ENCODE data around the gene PDE6A. TPM values are rescaled to one million over a fixed set of nuclear protein-coding genes. Genes with fewer than 3 reads are reported as not detected.

PDE6A gene
- polyA plus RNA-seq, 2 of the 4 experiments (the other 2 are of a cell fraction): 0.28 to 0.35 TPM

GRCh38 chr5:149916334-149917072 lies 28.1 kb downstream of the PDE6A start:
- WGBS (ENCODE audit: missing lambda C conversion rate): 90% methylated on average over 7 of the region's 7 CpGs
- FAIRE-seq: no peak
- POLR2A ChIA-PET: interaction anchor here (1.2 kb wide), 1 partner anchor 44 kb away, joined by 4 read pairs; the partner anchor contains the start of gene SLC26A2

More at GRCh38 chr5:149916334-149917072, 28.1 kb downstream of the PDE6A start:
- no peaks in the 10 kb centered on the region for H3K9me3 ChIP-seq
- H3K4me1 ChIP-seq: no peaks in the 10 kb centered on the region
- H3K4me2 ChIP-seq: no peak overlapping the region
- H3K27ac ChIP-seq: no peak overlapping the region
- TF ChIP-seq, protein P1, sequence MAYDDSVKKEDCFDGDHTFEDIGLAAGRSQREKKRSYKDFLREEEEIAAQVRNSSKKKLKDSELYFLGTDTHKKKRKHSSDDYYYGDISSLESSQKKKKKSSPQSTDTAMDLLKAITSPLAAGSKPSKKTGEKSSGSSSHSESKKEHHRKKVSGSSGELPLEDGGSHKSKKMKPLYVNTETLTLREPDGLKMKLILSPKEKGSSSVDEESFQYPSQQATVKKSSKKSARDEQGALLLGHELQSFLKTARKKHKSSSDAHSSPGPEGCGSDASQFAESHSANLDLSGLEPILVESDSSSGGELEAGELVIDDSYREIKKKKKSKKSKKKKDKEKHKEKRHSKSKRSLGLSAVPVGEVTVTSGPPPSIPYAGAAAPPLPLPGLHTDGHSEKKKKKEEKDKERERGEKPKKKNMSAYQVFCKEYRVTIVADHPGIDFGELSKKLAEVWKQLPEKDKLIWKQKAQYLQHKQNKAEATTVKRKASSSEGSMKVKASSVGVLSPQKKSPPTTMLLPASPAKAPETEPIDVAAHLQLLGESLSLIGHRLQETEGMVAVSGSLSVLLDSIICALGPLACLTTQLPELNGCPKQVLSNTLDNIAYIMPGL (CRISPR knock-in tag; IDR thresholded peaks at IDR 0.05; ENCODE audit: borderline replicate concordance): no peak
- TF ChIP-seq SMC3 (IDR thresholded peaks at IDR 0.05): no peak
- TF ChIP-seq ELK1 (IDR thresholded peaks at IDR 0.05; ENCODE audit: low read depth, low read length): no peak
- TF ChIP-seq RAD21 (conservative IDR thresholded peaks at IDR 0.05 in 1 of 2, IDR thresholded peaks at IDR 0.05 in 1 of 2): no peak
- TF ChIP-seq TP53 (CRISPR knock-in tag; IDR thresholded peaks at IDR 0.05): no peak
- no peak for TF ChIP-seq POLR2A (IDR thresholded peaks at IDR 0.05; ENCODE audit: low read length)
- TF ChIP-seq FOSL2 (IDR thresholded peaks at IDR 0.05): no peak
- TF ChIP-seq FOSL2 (CRISPR knock-in tag; IDR thresholded peaks at IDR 0.05): no peak
- TF ChIP-seq RNF2 (IDR thresholded peaks at IDR 0.05; ENCODE audit: borderline replicate concordance, low read depth): no peak
- TF ChIP-seq ATOH8 (CRISPR knock-in tag; IDR thresholded peaks at IDR 0.05; ENCODE audit: low read depth): no peak
- TF ChIP-seq, protein P2, sequence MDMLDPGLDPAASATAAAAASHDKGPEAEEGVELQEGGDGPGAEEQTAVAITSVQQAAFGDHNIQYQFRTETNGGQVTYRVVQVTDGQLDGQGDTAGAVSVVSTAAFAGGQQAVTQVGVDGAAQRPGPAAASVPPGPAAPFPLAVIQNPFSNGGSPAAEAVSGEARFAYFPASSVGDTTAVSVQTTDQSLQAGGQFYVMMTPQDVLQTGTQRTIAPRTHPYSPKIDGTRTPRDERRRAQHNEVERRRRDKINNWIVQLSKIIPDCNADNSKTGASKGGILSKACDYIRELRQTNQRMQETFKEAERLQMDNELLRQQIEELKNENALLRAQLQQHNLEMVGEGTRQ (IDR thresholded peaks at IDR 0.05): no peak
- no peak for TF ChIP-seq FOSB (CRISPR knock-in tag; IDR thresholded peaks at IDR 0.05)
- no peak for TF ChIP-seq HDAC2 (IDR thresholded peaks at IDR 0.05)
- TF ChIP-seq, protein P3, sequence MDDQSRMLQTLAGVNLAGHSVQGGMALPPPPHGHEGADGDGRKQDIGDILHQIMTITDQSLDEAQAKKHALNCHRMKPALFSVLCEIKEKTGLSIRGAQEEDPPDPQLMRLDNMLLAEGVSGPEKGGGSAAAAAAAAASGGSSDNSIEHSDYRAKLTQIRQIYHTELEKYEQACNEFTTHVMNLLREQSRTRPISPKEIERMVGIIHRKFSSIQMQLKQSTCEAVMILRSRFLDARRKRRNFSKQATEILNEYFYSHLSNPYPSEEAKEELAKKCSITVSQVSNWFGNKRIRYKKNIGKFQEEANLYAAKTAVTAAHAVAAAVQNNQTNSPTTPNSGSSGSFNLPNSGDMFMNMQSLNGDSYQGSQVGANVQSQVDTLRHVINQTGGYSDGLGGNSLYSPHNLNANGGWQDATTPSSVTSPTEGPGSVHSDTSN (IDR thresholded peaks at IDR 0.05): no peak
- no peak for TF ChIP-seq E2F6 (IDR thresholded peaks at IDR 0.05; ENCODE audit: borderline replicate concordance, low read depth)
- no peak for TF ChIP-seq EHMT2 (IDR thresholded peaks at IDR 0.05; ENCODE audit: low read depth)
- TF ChIP-seq KDM5A (IDR thresholded peaks at IDR 0.05): no peak
- TF ChIP-seq CHD2 (IDR thresholded peaks at IDR 0.05; ENCODE audit: low read length, partially characterized antibody): no peak
- no peak for TF ChIP-seq RARB (CRISPR knock-in tag; IDR thresholded peaks at IDR 0.05)
- TF ChIP-seq NR3C1 (IDR thresholded peaks at IDR 0.05): no peak
- TF ChIP-seq HOXB5 (CRISPR knock-in tag; IDR thresholded peaks at IDR 0.05): no peak
- no peak overlapping the region for H3K4me3 ChIP-seq
- ATAC-seq: no peak
- CTCF ChIA-PET: interaction anchor here (0.6 to 2.7 kb wide), 11 partner anchors 9 to 82 kb away, joined by 3 to 13 read pairs (median 5); no protein-coding TSS in a partner anchor
- DNase-seq (ENCODE audit: low read depth in 1 of 2, low spot score in 1 of 2): no peak

All from A549 (cell line).